ENCODE measurements around the gene DNAH12. TPM values are rescaled to one million over a fixed set of nuclear protein-coding genes. Genes with fewer than 3 reads are reported as not detected.

The DNAH12 gene
- total and polyA plus RNA-seq, 2 of the 13 experiments (the other 11 are each of a cell fraction or from before 2014, with no cell fraction given): 0.11 TPM

GRCh38 chr3:57383406-57383805 is 160.7 kb downstream of the DNAH12 start:
- H3K27ac ChIP-seq (ENCODE audit: extremely low read length, insufficient read depth, low read length): no peak overlapping the region
- POLR2A ChIA-PET: no interaction called here
- peaks cover 37% of the 10 kb centered on the region for H3K4me1 ChIP-seq (ENCODE audit: insufficient read depth, low read length)
- in situ Hi-C loops (cut with HindIII; ENCODE audit: extremely low pct_ligation_motif_present, low pct_unique_long_range_greater_than_20kb) (loop anchor here (25.0 kb wide), 1 partner anchor 479 kb away; no protein-coding TSS in a partner anchor), intact Hi-C loops (cut with micrococcal nuclease; ENCODE audit: unreplicated experiment) (no loop called here)
- DNase-seq (ENCODE audit: low spot score) (no peak), FAIRE-seq (no peak), ATAC-seq (no peak)
- H3K4me2 ChIP-seq (ENCODE audit: low read depth, low read length): no peak overlapping the region
- H3K9ac ChIP-seq (ENCODE audit: insufficient read depth, low read depth, low read length): no peak overlapping the region
- TF ChIP-seq ZNF607 (CRISPR knock-in tag; IDR thresholded peaks at IDR 0.05; ENCODE audit: borderline replicate concordance): no peak
- no peak for TF ChIP-seq THYN1 (CRISPR knock-in tag; IDR thresholded peaks at IDR 0.05; ENCODE audit: borderline replicate concordance, low read depth)
- TF ChIP-seq RXRB (CRISPR knock-in tag; IDR thresholded peaks at IDR 0.05; ENCODE audit: borderline replicate concordance): no peak
- TF ChIP-seq SP1 (IDR thresholded peaks at IDR 0.05): no peak
- no peak for TF ChIP-seq SP1 (CRISPR knock-in tag; IDR thresholded peaks at IDR 0.05)
- TF ChIP-seq LRRFIP1 (CRISPR knock-in tag; conservative IDR thresholded peaks at IDR 0.05): no peak
- no peak for TF ChIP-seq SRY (CRISPR knock-in tag; IDR thresholded peaks at IDR 0.05)
- TF ChIP-seq ZNF414 (CRISPR knock-in tag; IDR thresholded peaks at IDR 0.05): no peak
- TF ChIP-seq ZNF225 (CRISPR knock-in tag; IDR thresholded peaks at IDR 0.05): no peak
- no peak for TF ChIP-seq RBM39 (IDR thresholded peaks at IDR 0.05; ENCODE audit: low read depth, low read length, poor library complexity, severe bottlenecking)
- no peak for TF ChIP-seq ATM (IDR thresholded peaks at IDR 0.05; ENCODE audit: borderline replicate concordance)
- TF ChIP-seq ZFP36L1 (CRISPR knock-in tag; IDR thresholded peaks at IDR 0.05): no peak
- no peak for TF ChIP-seq MEIS2 (CRISPR knock-in tag; IDR thresholded peaks at IDR 0.05)
- no peak for TF ChIP-seq ZKSCAN1 (IDR thresholded peaks at IDR 0.05; ENCODE audit: low read length)
- TF ChIP-seq SETDB1 (CRISPR knock-in tag; IDR thresholded peaks at IDR 0.05; ENCODE audit: borderline replicate concordance): no peak
- TF ChIP-seq CSRNP1 (CRISPR knock-in tag; IDR thresholded peaks at IDR 0.05): no peak
- TF ChIP-seq ZNF446 (CRISPR knock-in tag; IDR thresholded peaks at IDR 0.05): no peak
- H3K36me3 ChIP-seq (replicated peaks in 1 of 2; ENCODE audit: control insufficient read depth in 1 of 2, insufficient read depth in 2 of 2, low read length in 2 of 2): no peaks in the 10 kb centered on the region
- peak overlapping the region; percentile 54 for H2AFZ ChIP-seq (ENCODE audit: low read length)
- no peaks in the 10 kb centered on the region for H4K20me1 ChIP-seq (ENCODE audit: insufficient read depth, low read length)
- 13% methylated on average over 2 of the region's 2 CpGs for WGBS (ENCODE audit: low lambda C conversion rate)
- BruUV-seq (replicated peaks): no TSS peak
- H3K27me3 ChIP-seq (ENCODE audit: control insufficient read depth in 1 of 2, insufficient read depth in 2 of 2, low read length in 2 of 2): no peaks in the 10 kb centered on the region
- no peaks in the 10 kb centered on the region for H3K79me2 ChIP-seq (ENCODE audit: insufficient read depth, low read length)
- H3K9me3 ChIP-seq (ENCODE audit: low read length): no peaks in the 10 kb centered on the region
- CTCF ChIA-PET (ENCODE audit: low intra/inter-chr PET ratio, low total read pairs): no interaction called here
- H3K4me3 ChIP-seq (replicated peaks in 1 of 3; ENCODE audit: insufficient read depth in 1 of 3, low read depth in 2 of 3, low read length in 3 of 3): no peak overlapping the region

Measured in HepG2 (cell line).